ENCODE results near the gene MUC2.

MUC2 gene

DNA sequence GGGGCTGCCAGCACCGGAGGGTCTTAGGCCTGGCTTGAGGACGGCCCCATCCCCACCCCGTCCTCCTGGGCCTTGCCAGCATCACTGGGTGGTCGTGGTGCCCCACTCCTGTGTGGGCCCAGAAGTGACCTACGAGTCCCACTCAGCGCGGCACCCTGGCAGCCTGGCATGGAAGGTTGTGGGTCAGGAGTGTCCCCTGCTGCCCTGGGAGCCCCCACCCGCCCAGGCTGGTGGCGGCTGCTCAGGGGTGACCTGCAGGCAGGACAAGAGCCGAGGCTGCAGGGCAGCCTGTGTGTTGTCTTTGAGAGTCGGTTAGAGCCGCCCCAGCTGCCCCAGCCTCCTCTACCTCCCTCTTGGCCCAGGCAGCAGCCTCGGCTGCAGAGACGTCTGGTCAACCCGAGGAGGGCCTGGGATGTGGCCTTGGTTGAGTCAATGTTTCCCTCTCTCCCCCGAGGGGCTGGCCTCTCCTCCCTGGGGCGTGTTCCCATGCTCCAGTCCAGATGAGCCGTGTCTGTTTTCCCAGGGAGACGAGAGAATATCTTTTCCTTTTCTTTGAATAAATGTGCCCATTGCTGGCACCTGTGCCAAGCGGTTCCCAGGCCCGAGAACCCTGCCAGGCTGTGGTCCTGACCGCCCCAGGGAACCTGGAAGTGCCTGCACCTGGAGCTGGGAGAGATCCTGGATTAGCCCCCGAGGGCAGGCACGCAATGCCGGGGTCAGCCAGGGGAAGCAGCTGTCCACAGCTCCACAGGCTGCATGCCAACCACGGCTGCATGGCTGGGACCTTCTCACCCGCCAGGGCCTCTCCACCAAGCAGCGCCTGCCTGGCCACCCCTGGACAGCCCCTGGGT is 47.4 kb downstream of the MUC2 start:
- no peak for DNase-seq (ENCODE audit: low read depth in 2 of 2)

DNA sequence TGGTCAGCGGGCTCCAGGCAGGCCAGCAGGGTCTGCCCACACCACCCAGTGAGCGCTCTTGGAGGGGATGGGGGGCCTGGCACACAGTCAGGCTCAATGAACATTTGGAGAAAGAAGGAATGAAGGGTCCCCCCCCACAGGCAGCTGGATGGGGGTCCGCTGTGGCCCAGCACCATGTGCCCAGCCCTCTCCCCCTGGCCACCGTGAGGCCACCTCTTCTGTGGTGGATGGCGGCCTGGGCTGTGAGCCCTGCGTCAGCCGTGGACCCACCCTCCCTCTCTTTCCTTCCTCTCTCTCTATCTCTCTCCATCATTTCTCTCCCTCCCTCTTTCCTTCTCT is 48.0 kb downstream of the MUC2 start:
- no peak for DNase-seq (ENCODE audit: low read depth in 2 of 2)

DNA sequence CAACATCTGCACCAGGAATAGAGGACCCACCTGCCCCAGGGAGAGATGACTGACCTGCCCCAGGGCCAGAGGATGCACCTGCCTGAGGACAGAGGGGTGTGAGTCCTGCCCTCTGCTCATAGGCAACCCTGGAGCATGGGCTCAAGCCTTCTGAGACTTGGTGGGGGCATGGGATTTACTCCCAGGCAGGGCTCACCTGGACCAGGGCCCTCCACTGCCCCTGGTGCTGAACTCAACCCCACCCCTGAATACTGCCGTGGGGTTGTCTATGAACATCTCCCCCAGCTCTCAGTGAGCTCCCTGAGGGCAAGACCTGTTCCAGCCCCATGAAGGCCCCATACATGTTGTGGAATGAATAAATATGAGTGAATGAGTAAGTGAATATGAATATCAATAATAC is 49.3 kb downstream of the MUC2 start:
- DNase-seq (ENCODE audit: low read depth in 2 of 2): no peak

Measured in stimulated activated CD8-positive, alpha-beta memory T cell treated with anti-CD3 and anti-CD28 coated beads, Interleukin-15, amount 100 ng/mL, for 48 hours (primary cell).